ENCODE results near the gene MADD. TPM values are rescaled to one million over a fixed set of nuclear protein-coding genes. Genes with fewer than 3 reads are reported as not detected.

Gene MADD
- total RNA-seq, 1 experiment from 2014 or later, result 26.4 TPM

- ATAC-seq (no peak), DNase-seq (no peak)
- H4K20me1 ChIP-seq (ENCODE audit: low read length), result no peaks in the 10 kb centered on the region
- H3K4me2 ChIP-seq (ENCODE audit: low read length), result no peak overlapping the region
- no peak overlapping the region for H3K27ac ChIP-seq (ENCODE audit: low read length)
- no peak overlapping the region for H3K9ac ChIP-seq (ENCODE audit: low read length)
- POLR2A ChIA-PET (ENCODE audit: unreplicated experiment), result no interaction called here
- no peak for TF ChIP-seq EZH2 (IDR thresholded peaks at IDR 0.05; ENCODE audit: low read length, unreplicated experiment)
- TF ChIP-seq, protein P1, sequence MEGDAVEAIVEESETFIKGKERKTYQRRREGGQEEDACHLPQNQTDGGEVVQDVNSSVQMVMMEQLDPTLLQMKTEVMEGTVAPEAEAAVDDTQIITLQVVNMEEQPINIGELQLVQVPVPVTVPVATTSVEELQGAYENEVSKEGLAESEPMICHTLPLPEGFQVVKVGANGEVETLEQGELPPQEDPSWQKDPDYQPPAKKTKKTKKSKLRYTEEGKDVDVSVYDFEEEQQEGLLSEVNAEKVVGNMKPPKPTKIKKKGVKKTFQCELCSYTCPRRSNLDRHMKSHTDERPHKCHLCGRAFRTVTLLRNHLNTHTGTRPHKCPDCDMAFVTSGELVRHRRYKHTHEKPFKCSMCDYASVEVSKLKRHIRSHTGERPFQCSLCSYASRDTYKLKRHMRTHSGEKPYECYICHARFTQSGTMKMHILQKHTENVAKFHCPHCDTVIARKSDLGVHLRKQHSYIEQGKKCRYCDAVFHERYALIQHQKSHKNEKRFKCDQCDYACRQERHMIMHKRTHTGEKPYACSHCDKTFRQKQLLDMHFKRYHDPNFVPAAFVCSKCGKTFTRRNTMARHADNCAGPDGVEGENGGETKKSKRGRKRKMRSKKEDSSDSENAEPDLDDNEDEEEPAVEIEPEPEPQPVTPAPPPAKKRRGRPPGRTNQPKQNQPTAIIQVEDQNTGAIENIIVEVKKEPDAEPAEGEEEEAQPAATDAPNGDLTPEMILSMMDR (conservative IDR thresholded peaks at IDR 0.05; ENCODE audit: low read depth, low read length), result no peak
- no peak for TF ChIP-seq EZH2phosphoT487 (IDR thresholded peaks at IDR 0.05; ENCODE audit: borderline replicate concordance, low read length)
- intact Hi-C loops (cut with micrococcal nuclease), result no loop called here
- no peak overlapping the region for H3K4me3 ChIP-seq (ENCODE audit: low read length)
- H2AFZ ChIP-seq (ENCODE audit: low read length), result no peak overlapping the region
- no peaks in the 10 kb centered on the region for H3K27me3 ChIP-seq (ENCODE audit: low read length)
- H3K36me3 ChIP-seq (ENCODE audit: low read depth, low read length), result no peaks in the 10 kb centered on the region
- no peaks in the 10 kb centered on the region for H3F3A ChIP-seq (ENCODE audit: low read length, unreplicated experiment)
- H3K79me2 ChIP-seq (ENCODE audit: low read length), result no peaks in the 10 kb centered on the region
- CTCF ChIA-PET, result interaction anchor here (0.6 kb wide), 1 partner anchor 82 kb away, joined by 4 read pairs; no protein-coding TSS in a partner anchor
- H3K9me2 ChIP-seq (replicated peaks; ENCODE audit: low read length), result no peaks in the 10 kb centered on the region
- H3K4me1 ChIP-seq (ENCODE audit: insufficient read depth, low read length), result peaks cover 9% of the 10 kb centered on the region; the same call in 1 of the 2 replicates
- no TSS peak for BruUV-seq (replicated peaks)
- no peaks in the 10 kb centered on the region for H3K9me3 ChIP-seq (ENCODE audit: low read length)
These were observed 102.5 kb downstream of the MADD start for GRCh38 chr11:47372422-47372821.

- H3K27me3 ChIP-seq (ENCODE audit: low read length), result no peaks in the 10 kb centered on the region
- ATAC-seq (peak; percentile 95), DNase-seq (peak; percentile 74)
- H3K4me3 ChIP-seq (ENCODE audit: low read length), result no peak overlapping the region
- CTCF ChIA-PET, result interaction anchor here (0.6 to 1.0 kb wide), 2 partner anchors 33 to 36 kb away, joined by 3 to 5 read pairs; no protein-coding TSS in a partner anchor
- H3K79me2 ChIP-seq (ENCODE audit: low read length), result no peaks in the 10 kb centered on the region
- no peaks in the 10 kb centered on the region for H3F3A ChIP-seq (ENCODE audit: low read length, unreplicated experiment)
- no peaks in the 10 kb centered on the region for H3K36me3 ChIP-seq (ENCODE audit: low read depth, low read length)
- H3K9me2 ChIP-seq (replicated peaks; ENCODE audit: low read length), result no peaks in the 10 kb centered on the region
- TF ChIP-seq EZH2 (IDR thresholded peaks at IDR 0.05; ENCODE audit: low read length, unreplicated experiment), result no peak
- TF ChIP-seq, protein P1 (conservative IDR thresholded peaks at IDR 0.05; ENCODE audit: low read depth, low read length), result peak; percentile 91
- H2AFZ ChIP-seq (ENCODE audit: low read length), result peak overlapping the region; percentile 64
- no peak overlapping the region for H3K4me2 ChIP-seq (ENCODE audit: low read length)
- no peak overlapping the region for H3K27ac ChIP-seq (ENCODE audit: low read length)
- intact Hi-C loops (cut with micrococcal nuclease), result loop anchor here (1.0 kb wide), 2 partner anchors 34 to 80 kb away; partner anchors contain the start of gene SLC39A13
- H4K20me1 ChIP-seq (ENCODE audit: low read length), result no peaks in the 10 kb centered on the region
- BruUV-seq (replicated peaks), result no TSS peak
- peaks cover 9% of the 10 kb centered on the region; the same call in 1 of the 2 replicates for H3K4me1 ChIP-seq (ENCODE audit: insufficient read depth, low read length)
- no peak overlapping the region for H3K9ac ChIP-seq (ENCODE audit: low read length)
- POLR2A ChIA-PET (ENCODE audit: unreplicated experiment), result no interaction called here
- no peaks in the 10 kb centered on the region for H3K9me3 ChIP-seq (ENCODE audit: low read length)
These were observed 104.2 kb downstream of the MADD start for GRCh38 chr11:47373876-47374719.

GRCh38 chr11:47374720-47375019 is 104.7 kb downstream of the MADD start:
- H3K9me3 ChIP-seq (ENCODE audit: low read length), result no peaks in the 10 kb centered on the region
- no peak overlapping the region for H3K4me2 ChIP-seq (ENCODE audit: low read length)
- no peaks in the 10 kb centered on the region for H4K20me1 ChIP-seq (ENCODE audit: low read length)
- no peaks in the 10 kb centered on the region for H3K27me3 ChIP-seq (ENCODE audit: low read length)
- no peaks in the 10 kb centered on the region for H3F3A ChIP-seq (ENCODE audit: low read length, unreplicated experiment)
- POLR2A ChIA-PET (ENCODE audit: unreplicated experiment), result no interaction called here
- CTCF ChIA-PET, result interaction anchor here (0.6 to 1.0 kb wide), 2 partner anchors 33 to 35 kb away, joined by 3 to 5 read pairs; no protein-coding TSS in a partner anchor
- DNase-seq, result no peak
- intact Hi-C loops (cut with micrococcal nuclease), result loop anchor here (1.0 kb wide), 2 partner anchors 34 to 80 kb away; partner anchors contain the start of gene SLC39A13
- no peak overlapping the region for H3K27ac ChIP-seq (ENCODE audit: low read length)
- H3K9ac ChIP-seq (ENCODE audit: low read length), result no peak overlapping the region
- no peak for ATAC-seq
- H3K9me2 ChIP-seq (replicated peaks; ENCODE audit: low read length), result no peaks in the 10 kb centered on the region
- H2AFZ ChIP-seq (ENCODE audit: low read length), result no peak overlapping the region
- H3K4me1 ChIP-seq (ENCODE audit: insufficient read depth, low read length), result peaks cover 9% of the 10 kb centered on the region; the same call in 1 of the 2 replicates
- H3K79me2 ChIP-seq (ENCODE audit: low read length), result no peaks in the 10 kb centered on the region
- H3K4me3 ChIP-seq (ENCODE audit: low read length), result no peak overlapping the region
- TF ChIP-seq, protein P1 (conservative IDR thresholded peaks at IDR 0.05; ENCODE audit: low read depth, low read length), result no peak
- TF ChIP-seq EZH2 (IDR thresholded peaks at IDR 0.05; ENCODE audit: low read length, unreplicated experiment) (no peak), EZH2phosphoT487 (IDR thresholded peaks at IDR 0.05; ENCODE audit: borderline replicate concordance, low read length) (no peak)
- no peaks in the 10 kb centered on the region for H3K36me3 ChIP-seq (ENCODE audit: low read depth, low read length)
- BruUV-seq (replicated peaks), result no TSS peak
